Measurements from ENCODE around the gene TMEM18.

TMEM18 gene

GRCh38 chr2:620471-621302, 56.5 kb downstream of the TMEM18 start:
- DNase-seq (ENCODE audit: low read depth in 2 of 2): no peak

- no peak for DNase-seq (ENCODE audit: low read depth in 2 of 2)
These were observed 57.2 kb downstream of the TMEM18 start for GRCh38 chr2:620004-620403.

- DNase-seq (ENCODE audit: low read depth in 2 of 2): no peak
These were observed 58.7 kb downstream of the TMEM18 start for GRCh38 chr2:618422-618990.

- DNase-seq (ENCODE audit: low read depth in 2 of 2): no peak
These were observed 59.2 kb downstream of the TMEM18 start for GRCh38 chr2:618005-618404.

Measured in fibroblast of skin of left quadriceps (primary cell).